HCT116 (cell line): ENCODE measurements around the gene KCNIP3. TPM values are rescaled to one million over a fixed set of nuclear protein-coding genes. Genes with fewer than 3 reads are reported as not detected.

ENCODE experiments used
- ATAC-seq: fragments of 200-7000 bp; cut with Tn5 transposase; 2 replicates; pipeline ENCODE4 v1.9.1; 2020; ENCODE audit warnings: mild to moderate bottlenecking, moderate library complexity
- BruUV-seq: library from RNA; stranded (reverse); fragments of 400-500 nt; replicated peaks from 2 replicates; lab custom pipeline; 2021; lab: Mats Ljungman, UMichigan
- CTCF ChIA-PET: fragments of 300-600 bp; sonication (Branson Sonifier 250); formaldehyde crosslinking; loops from one replicate; lab custom pipeline; 2021; ENCODE audit warnings: antibody characterized with exemption; lab: Charles Lee
- POLR2A ChIA-PET: fragments of 300-600, 350-600 bp; sonication (Branson Sonifier 250); formaldehyde crosslinking; loops from one replicate; lab custom pipeline; 2021; ENCODE audit warnings: antibody characterized with exemption; lab: Charles Lee
- RAD21 ChIA-PET, 2 experiments: fragments of 300-600 bp; sonication (Branson Sonifier 250); formaldehyde crosslinking; loops; one replicate each; lab custom pipeline; 2023; ENCODE audit warnings: low total read pairs in 2 of 2; ENCODE audit not compliant: uncharacterized antibody in 2 of 2, unreplicated experiment in 2 of 2, low non-redundant PET in 1 of 2; lab: Charles Lee
- DNase-seq: peaks from one replicate; pipeline ENCODE4 v3.0.0-alpha.2; 2010; ENCODE audit warnings: low read depth, low spot score
- H2AFZ ChIP-seq: fragments of 200-600 bp; shearing (Covaris generic), sonication (generic); 2 replicates; pipeline ENCODE4 v1.6.1; 2017; ENCODE audit warnings: low read depth, mixed run types, mixed read lengths, antibody characterized with exemption, low read length; ENCODE audit not compliant: poor library complexity, severe bottlenecking
- H3K27ac ChIP-seq: 2 replicates; pipeline ENCODE4 v1.5.1; 2012; ENCODE audit warnings: low read depth, low read length
- H3K27me3 ChIP-seq: fragments of 200-600 bp; sonication (generic); 2 replicates; pipeline ENCODE4 v1.6.1; 2016; ENCODE audit warnings: mixed run types, low read length, mixed read lengths; ENCODE audit not compliant: insufficient read depth
- H3K36me3 ChIP-seq, 2 experiments: fragments of 200-500 bp in 1 of 2; fragments of 200-600 bp in 1 of 2; sonication (Bioruptor generic) in 1 of 2; sonication (generic) in 1 of 2; 2 replicates each; pipeline versions ENCODE4 v1.5.1 to v1.6.1; 2014 to 2016; ENCODE audit warnings: low read length in 2 of 2, inconsistent platforms in 1 of 2, mixed read lengths in 1 of 2, mixed run types in 1 of 2; ENCODE audit not compliant: insufficient read depth in 2 of 2, control insufficient read depth in 1 of 2
- H3K4me1 ChIP-seq, 2 experiments: fragments of 200-600 bp in 1 of 2; sonication (generic) in 1 of 2; 2 replicates each; pipeline versions ENCODE4 v1.5.1 to v1.6.1; 2012 to 2017; ENCODE audit warnings: low read length in 2 of 2, inconsistent platforms in 1 of 2, mild to moderate bottlenecking in 1 of 2, mixed read lengths in 1 of 2, mixed run types in 1 of 2, moderate library complexity in 1 of 2; ENCODE audit not compliant: insufficient read depth in 2 of 2, control insufficient read depth in 1 of 2
- H3K4me2 ChIP-seq: fragments of 200-600 bp; sonication (generic); 2 replicates; pipeline ENCODE4 v1.6.1; 2017; ENCODE audit warnings: mixed run types, low read length, mixed read lengths
- H3K4me3 ChIP-seq, 2 experiments: fragments of 200-600 bp in 1 of 2; sonication (generic) in 1 of 2; replicated peaks in 1 of 2; 2 replicates each; pipeline ENCODE4 v1.5.1; 2011 to 2016; ENCODE audit warnings: low read length in 2 of 2, control low read depth in 1 of 2, low read depth in 1 of 2, mild to moderate bottlenecking in 1 of 2, mixed read lengths in 1 of 2, mixed run types in 1 of 2
- H3K79me2 ChIP-seq: fragments of 200-600 bp; sonication (generic); 2 replicates; pipeline ENCODE4 v1.6.1; 2017; ENCODE audit warnings: mild to moderate bottlenecking, mixed run types, low read length, moderate library complexity, mixed read lengths; ENCODE audit not compliant: insufficient read depth
- H3K9ac ChIP-seq: fragments of 200-600 bp; sonication (generic); 2 replicates; pipeline ENCODE4 v1.6.1; 2016; ENCODE audit warnings: low read length, mixed read lengths
- H3K9me2 ChIP-seq: fragments of 200-600 bp; sonication (generic), shearing (Covaris generic); 2 replicates; pipeline ENCODE4 v1.6.1; 2017; ENCODE audit warnings: mixed run types, mild to moderate bottlenecking, moderate library complexity; ENCODE audit not compliant: insufficient read depth
- H3K9me3 ChIP-seq, 2 experiments: fragments of 200-500 bp in 1 of 2; fragments of 200-600 bp in 1 of 2; sonication (Bioruptor generic) in 1 of 2; sonication (generic) in 1 of 2; 2 replicates each; pipeline ENCODE4 v1.6.1; 2014 to 2017; ENCODE audit warnings: low read length in 2 of 2, mixed read lengths in 2 of 2, inconsistent platforms in 1 of 2, low read depth in 1 of 2, mild to moderate bottlenecking in 1 of 2, mixed run types in 1 of 2, moderate library complexity in 1 of 2; ENCODE audit not compliant: control insufficient read depth in 1 of 2, insufficient read depth in 1 of 2
- H4K20me1 ChIP-seq: fragments of 200-600 bp; sonication (generic), shearing (Covaris generic); 2 replicates; pipeline ENCODE4 v1.6.1; 2017; ENCODE audit warnings: mixed run types, mild to moderate bottlenecking, moderate library complexity; ENCODE audit not compliant: insufficient read depth
- CBX3 ChIP-seq: IDR thresholded peaks from 2 replicates; pipeline ENCODE4 v1.6.1; 2012; ENCODE audit warnings: low read depth
- CEBPB ChIP-seq: IDR thresholded peaks from 2 replicates; pipeline ENCODE4 v1.6.1; 2012; ENCODE audit warnings: low read depth
- ELF1 ChIP-seq: IDR thresholded peaks from 2 replicates; pipeline ENCODE4 v1.6.1; 2012; ENCODE audit warnings: low read depth, borderline replicate concordance
- FOSL1 ChIP-seq: IDR thresholded peaks from 2 replicates; pipeline ENCODE4 v1.6.1; 2012; ENCODE audit warnings: low read depth
- POLR2AphosphoS5 ChIP-seq: IDR thresholded peaks from 2 replicates; pipeline ENCODE4 v1.6.1; 2011; ENCODE audit warnings: mild to moderate bottlenecking, low read depth, low read length, moderate library complexity
- SIN3A ChIP-seq: IDR thresholded peaks from 2 replicates; pipeline ENCODE4 v1.6.1; 2012; ENCODE audit warnings: low read depth
- SRF ChIP-seq: IDR thresholded peaks from 2 replicates; pipeline ENCODE4 v1.6.1; 2012; ENCODE audit warnings: low read depth
- TCF7L2 ChIP-seq: IDR thresholded peaks from 2 replicates; pipeline ENCODE4 v1.7.0; 2011; ENCODE audit warnings: borderline replicate concordance, inconsistent platforms; ENCODE audit not compliant: insufficient read depth, insufficient read length; ENCODE audit errors: extremely low read depth
- ZFX ChIP-seq: fragments of 450-650 bp; IDR thresholded peaks from 2 replicates; pipeline ENCODE4 v1.6.1; 2017
- intact Hi-C: fragments of 100-400 bp; cut with micrococcal nuclease; formaldehyde crosslinking; loops from 2 replicates; pipeline ENCODE4 v1.10.0; 2022
- total RNA-seq: library from RNA; stranded (reverse); gene quantifications from one replicate; pipeline ENCODE4 v1.2.1, GENCODE V29; 2021; ENCODE audit not compliant: unreplicated experiment
- TF ChIP-seq, protein P1 (sequence below): IDR thresholded peaks from 2 replicates; pipeline ENCODE4 v1.6.1; 2012
- TF ChIP-seq, protein P2 (sequence below): IDR thresholded peaks from 2 replicates; pipeline ENCODE4 v1.6.1; 2012
- TF ChIP-seq, protein P3 (sequence below): IDR thresholded peaks from 2 replicates; pipeline ENCODE4 v1.6.1; 2011; ENCODE audit warnings: mild to moderate bottlenecking, low read length, moderate library complexity; ENCODE audit not compliant: insufficient replicate concordance; ENCODE audit errors: extremely low read depth
- TF ChIP-seq, protein P4 (sequence below): IDR thresholded peaks from 2 replicates; pipeline ENCODE4 v1.6.1; 2012; ENCODE audit warnings: low read depth
- TF ChIP-seq, protein P5 (sequence below), 3 experiments: fragments of 200-600 bp in 1 of 3; sonication (generic) in 1 of 3; IDR thresholded peaks in 2 of 3; conservative IDR thresholded peaks in 1 of 3; 2 replicates each; pipeline ENCODE4 v1.5.1; 2012 to 2017; ENCODE audit warnings: low read depth in 2 of 3, low read length in 2 of 3, antibody characterized with exemption in 1 of 3, borderline replicate concordance in 1 of 3, control low read depth in 1 of 3, mild to moderate bottlenecking in 1 of 3, mixed read lengths in 1 of 3, mixed run types in 1 of 3, moderate library complexity in 1 of 3; ENCODE audit not compliant: insufficient read depth in 1 of 3

Gene KCNIP3
- total RNA-seq, 1 experiment from 2014 or later, result 3.1 TPM

DNA sequence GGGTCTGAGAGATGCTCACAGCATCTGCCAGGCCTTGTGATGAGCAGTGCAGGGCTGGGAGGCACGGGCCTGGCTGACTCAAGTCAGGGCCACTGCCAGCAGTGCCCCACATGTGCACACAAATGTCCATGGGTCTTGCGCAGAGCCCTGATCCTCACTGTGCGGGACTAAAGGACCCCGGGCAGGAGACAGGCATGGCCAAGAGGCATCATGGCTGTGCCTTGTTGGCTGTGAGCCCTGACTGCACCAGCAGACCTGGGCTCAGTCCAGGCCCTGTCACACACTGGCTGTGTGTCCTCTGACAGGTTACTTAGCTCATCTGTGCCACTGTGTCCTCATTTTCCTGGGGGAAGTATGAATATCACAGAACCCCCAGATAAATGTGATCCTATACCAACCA lies 4.0 kb downstream of the KCNIP3 start:
- Histone ChIP-seq H3K79me2 (no peaks in the 10 kb centered on the region), H3K9ac (no peak overlapping the region), H3K9me3 (no peaks in the 10 kb centered on the region), H4K20me1 (no peaks in the 10 kb centered on the region), H3K4me1 (peaks cover 0 to 8% of the 10 kb centered on the region in 2 experiments; a peak in 1 of 4 replicates), H3K36me3 (no peaks in the 10 kb centered on the region), H3K27me3 (no peaks in the 10 kb centered on the region), H3K27ac (no peak overlapping the region), H3K4me2 (no peak overlapping the region), H2AFZ (no peak overlapping the region), H3K9me2 (no peaks in the 10 kb centered on the region), H3K4me3 (no peak overlapping the region)
- no TSS peak for BruUV-seq
- CTCF ChIA-PET, result interaction anchor here (1.4 kb wide), 1 partner anchor 24 kb away, joined by 4 read pairs; no protein-coding TSS in a partner anchor
- POLR2A ChIA-PET, result no interaction called here
- intact Hi-C loops, result no loop called here
- RAD21 ChIA-PET, result interaction anchor here in 1 of 2 experiments (1.1 kb wide), 1 partner anchor 69 kb away, joined by 3 read pairs; no protein-coding TSS in a partner anchor
- DNase-seq (no peak), ATAC-seq (no peak)
- TF ChIP-seq FOSL1 (no peak), POLR2AphosphoS5 (no peak), TCF7L2 (no peak), CBX3 (no peak), ELF1 (no peak), SRF (no peak), ZFX (no peak), CEBPB (no peak), SIN3A (no peak)
- TF ChIP-seq, protein P1, sequence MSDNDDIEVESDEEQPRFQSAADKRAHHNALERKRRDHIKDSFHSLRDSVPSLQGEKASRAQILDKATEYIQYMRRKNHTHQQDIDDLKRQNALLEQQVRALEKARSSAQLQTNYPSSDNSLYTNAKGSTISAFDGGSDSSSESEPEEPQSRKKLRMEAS, result no peak
- TF ChIP-seq, protein P2, sequence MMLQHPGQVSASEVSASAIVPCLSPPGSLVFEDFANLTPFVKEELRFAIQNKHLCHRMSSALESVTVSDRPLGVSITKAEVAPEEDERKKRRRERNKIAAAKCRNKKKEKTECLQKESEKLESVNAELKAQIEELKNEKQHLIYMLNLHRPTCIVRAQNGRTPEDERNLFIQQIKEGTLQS, result no peak
- TF ChIP-seq, protein P3, sequence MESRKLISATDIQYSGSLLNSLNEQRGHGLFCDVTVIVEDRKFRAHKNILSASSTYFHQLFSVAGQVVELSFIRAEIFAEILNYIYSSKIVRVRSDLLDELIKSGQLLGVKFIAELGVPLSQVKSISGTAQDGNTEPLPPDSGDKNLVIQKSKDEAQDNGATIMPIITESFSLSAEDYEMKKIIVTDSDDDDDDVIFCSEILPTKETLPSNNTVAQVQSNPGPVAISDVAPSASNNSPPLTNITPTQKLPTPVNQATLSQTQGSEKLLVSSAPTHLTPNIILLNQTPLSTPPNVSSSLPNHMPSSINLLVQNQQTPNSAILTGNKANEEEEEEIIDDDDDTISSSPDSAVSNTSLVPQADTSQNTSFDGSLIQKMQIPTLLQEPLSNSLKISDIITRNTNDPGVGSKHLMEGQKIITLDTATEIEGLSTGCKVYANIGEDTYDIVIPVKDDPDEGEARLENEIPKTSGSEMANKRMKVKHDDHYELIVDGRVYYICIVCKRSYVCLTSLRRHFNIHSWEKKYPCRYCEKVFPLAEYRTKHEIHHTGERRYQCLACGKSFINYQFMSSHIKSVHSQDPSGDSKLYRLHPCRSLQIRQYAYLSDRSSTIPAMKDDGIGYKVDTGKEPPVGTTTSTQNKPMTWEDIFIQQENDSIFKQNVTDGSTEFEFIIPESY, result no peak
- TF ChIP-seq, protein P4, sequence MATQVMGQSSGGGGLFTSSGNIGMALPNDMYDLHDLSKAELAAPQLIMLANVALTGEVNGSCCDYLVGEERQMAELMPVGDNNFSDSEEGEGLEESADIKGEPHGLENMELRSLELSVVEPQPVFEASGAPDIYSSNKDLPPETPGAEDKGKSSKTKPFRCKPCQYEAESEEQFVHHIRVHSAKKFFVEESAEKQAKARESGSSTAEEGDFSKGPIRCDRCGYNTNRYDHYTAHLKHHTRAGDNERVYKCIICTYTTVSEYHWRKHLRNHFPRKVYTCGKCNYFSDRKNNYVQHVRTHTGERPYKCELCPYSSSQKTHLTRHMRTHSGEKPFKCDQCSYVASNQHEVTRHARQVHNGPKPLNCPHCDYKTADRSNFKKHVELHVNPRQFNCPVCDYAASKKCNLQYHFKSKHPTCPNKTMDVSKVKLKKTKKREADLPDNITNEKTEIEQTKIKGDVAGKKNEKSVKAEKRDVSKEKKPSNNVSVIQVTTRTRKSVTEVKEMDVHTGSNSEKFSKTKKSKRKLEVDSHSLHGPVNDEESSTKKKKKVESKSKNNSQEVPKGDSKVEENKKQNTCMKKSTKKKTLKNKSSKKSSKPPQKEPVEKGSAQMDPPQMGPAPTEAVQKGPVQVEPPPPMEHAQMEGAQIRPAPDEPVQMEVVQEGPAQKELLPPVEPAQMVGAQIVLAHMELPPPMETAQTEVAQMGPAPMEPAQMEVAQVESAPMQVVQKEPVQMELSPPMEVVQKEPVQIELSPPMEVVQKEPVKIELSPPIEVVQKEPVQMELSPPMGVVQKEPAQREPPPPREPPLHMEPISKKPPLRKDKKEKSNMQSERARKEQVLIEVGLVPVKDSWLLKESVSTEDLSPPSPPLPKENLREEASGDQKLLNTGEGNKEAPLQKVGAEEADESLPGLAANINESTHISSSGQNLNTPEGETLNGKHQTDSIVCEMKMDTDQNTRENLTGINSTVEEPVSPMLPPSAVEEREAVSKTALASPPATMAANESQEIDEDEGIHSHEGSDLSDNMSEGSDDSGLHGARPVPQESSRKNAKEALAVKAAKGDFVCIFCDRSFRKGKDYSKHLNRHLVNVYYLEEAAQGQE, result no peak
- TF ChIP-seq, protein P5, sequence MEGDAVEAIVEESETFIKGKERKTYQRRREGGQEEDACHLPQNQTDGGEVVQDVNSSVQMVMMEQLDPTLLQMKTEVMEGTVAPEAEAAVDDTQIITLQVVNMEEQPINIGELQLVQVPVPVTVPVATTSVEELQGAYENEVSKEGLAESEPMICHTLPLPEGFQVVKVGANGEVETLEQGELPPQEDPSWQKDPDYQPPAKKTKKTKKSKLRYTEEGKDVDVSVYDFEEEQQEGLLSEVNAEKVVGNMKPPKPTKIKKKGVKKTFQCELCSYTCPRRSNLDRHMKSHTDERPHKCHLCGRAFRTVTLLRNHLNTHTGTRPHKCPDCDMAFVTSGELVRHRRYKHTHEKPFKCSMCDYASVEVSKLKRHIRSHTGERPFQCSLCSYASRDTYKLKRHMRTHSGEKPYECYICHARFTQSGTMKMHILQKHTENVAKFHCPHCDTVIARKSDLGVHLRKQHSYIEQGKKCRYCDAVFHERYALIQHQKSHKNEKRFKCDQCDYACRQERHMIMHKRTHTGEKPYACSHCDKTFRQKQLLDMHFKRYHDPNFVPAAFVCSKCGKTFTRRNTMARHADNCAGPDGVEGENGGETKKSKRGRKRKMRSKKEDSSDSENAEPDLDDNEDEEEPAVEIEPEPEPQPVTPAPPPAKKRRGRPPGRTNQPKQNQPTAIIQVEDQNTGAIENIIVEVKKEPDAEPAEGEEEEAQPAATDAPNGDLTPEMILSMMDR (IDR thresholded peaks at IDR 0.05 in 2 of 3, conservative IDR thresholded peaks at IDR 0.05 in 1 of 3; ENCODE audit: borderline replicate concordance in 1 of 3, insufficient read depth in 1 of 3, low read depth in 2 of 3, low read length in 2 of 3), result no peak
